Mucosa of rectum (tissue), 2 donors: ENCODE measurements around the gene RNF212B.
"Not testable (repeated sequence)": the region's sequence is repeated elsewhere in the genome, so short reads cannot be mapped to it uniquely, and the experiment has no call there.

Experiments
- H3K27ac ChIP-seq, 2 donors: one replicate each; pipeline ENCODE4 v1.7.0; 2013; ENCODE audit warnings: inconsistent platforms in 2 of 2, low read depth in 2 of 2, low read length in 2 of 2
- H3K27me3 ChIP-seq, 2 donors: one replicate each; pipeline ENCODE4 v1.7.0; 2013; ENCODE audit warnings: low read length in 2 of 2; ENCODE audit not compliant: control insufficient read depth in 2 of 2, insufficient read depth in 2 of 2
- H3K36me3 ChIP-seq, 2 donors: one replicate each; pipeline ENCODE4 v1.7.0; 2013; ENCODE audit warnings: low read length in 2 of 2; ENCODE audit not compliant: control insufficient read depth in 2 of 2, insufficient read depth in 2 of 2
- H3K4me1 ChIP-seq, 2 donors: one replicate each; pipeline ENCODE4 v1.7.0; 2013; ENCODE audit warnings: low read length in 2 of 2, mild to moderate bottlenecking in 1 of 2; ENCODE audit not compliant: control insufficient read depth in 2 of 2, insufficient read depth in 2 of 2
- H3K4me3 ChIP-seq, 2 donors: one replicate each; pipeline ENCODE4 v1.7.0; 2013; ENCODE audit warnings: low read length in 2 of 2
- H3K9ac ChIP-seq, 2 donors: one replicate each; pipeline ENCODE4 v1.7.0; 2013; ENCODE audit warnings: low read length in 2 of 2, low read depth in 1 of 2, mild to moderate bottlenecking in 1 of 2
- H3K9me3 ChIP-seq, 2 donors: one replicate each; pipeline ENCODE4 v1.7.0; 2013; ENCODE audit warnings: low read length in 2 of 2; ENCODE audit not compliant: control insufficient read depth in 2 of 2
- donor health status: healthy.
- donor health status: Normal muscosa, but diverticular disease.

The RNF212B gene

GRCh38 chr14:23209651-23210423, 27.9 kb upstream of the RNF212B start:
- Histone ChIP-seq H3K27ac (no peak overlapping the region), H3K27me3 (no peaks in the 10 kb centered on the region), H3K9me3 (no peaks in the 10 kb centered on the region), H3K4me1 (no peaks in the 10 kb centered on the region), H3K4me3 (no peak overlapping the region), H3K36me3 (no peaks in the 10 kb centered on the region), H3K9ac (no peak overlapping the region)

GRCh38 chr14:23215421-23215820, 22.3 kb upstream of the RNF212B start:
- no peak overlapping the region for H3K27ac ChIP-seq
- no peaks in the 10 kb centered on the region for H3K36me3 ChIP-seq
- no peak overlapping the region for H3K9ac ChIP-seq
- no peaks in the 10 kb centered on the region for H3K4me1 ChIP-seq
- no peaks in the 10 kb centered on the region for H3K9me3 ChIP-seq
- H3K27me3 ChIP-seq: no peaks in the 10 kb centered on the region
- H3K4me3 ChIP-seq: no peak overlapping the region

- no peaks in the 10 kb centered on the region for H3K36me3 ChIP-seq
- no peak overlapping the region for H3K9ac ChIP-seq
- H3K9me3 ChIP-seq: no peaks in the 10 kb centered on the region
- no peaks in the 10 kb centered on the region for H3K4me1 ChIP-seq
- H3K4me3 ChIP-seq: no peak overlapping the region
- H3K27me3 ChIP-seq: no peaks in the 10 kb centered on the region
- H3K27ac ChIP-seq: no peak overlapping the region
These were observed 20.4 kb upstream of the RNF212B start for GRCh38 chr14:23217032-23218020.

GRCh38 chr14:23219075-23219474, 18.7 kb upstream of the RNF212B start:
- Histone ChIP-seq H3K36me3 (no peaks in the 10 kb centered on the region), H3K4me1 (no peaks in the 10 kb centered on the region), H3K27ac (no peak overlapping the region), H3K27me3 (no peaks in the 10 kb centered on the region), H3K4me3 (no peak overlapping the region), H3K9me3 (no peaks in the 10 kb centered on the region), H3K9ac (no peak overlapping the region)

GRCh38 chr14:23224958-23225357, 12.8 kb upstream of the RNF212B start:
- H3K4me3 ChIP-seq, H3K9me3 ChIP-seq, H3K4me1 ChIP-seq, H3K9ac ChIP-seq, H3K27me3 ChIP-seq, H3K36me3 ChIP-seq, H3K27ac ChIP-seq: not testable (repeated sequence)

- H3K4me3 ChIP-seq: no peak overlapping the region
- H3K9me3 ChIP-seq: no peaks in the 10 kb centered on the region
- no peak overlapping the region for H3K27ac ChIP-seq
- H3K36me3 ChIP-seq: no peaks in the 10 kb centered on the region
- H3K27me3 ChIP-seq: no peaks in the 10 kb centered on the region
- no peak overlapping the region for H3K9ac ChIP-seq
- H3K4me1 ChIP-seq: no peaks in the 10 kb centered on the region
These were observed 10.2 kb upstream of the RNF212B start for GRCh38 chr14:23227566-23227965.

- Histone ChIP-seq H3K9me3 (no peaks in the 10 kb centered on the region), H3K27ac (no peak overlapping the region), H3K4me3 (no peak overlapping the region), H3K27me3 (no peaks in the 10 kb centered on the region), H3K36me3 (no peaks in the 10 kb centered on the region), H3K4me1 (no peaks in the 10 kb centered on the region), H3K9ac (no peak overlapping the region)
These were observed 8.9 kb upstream of the RNF212B start for GRCh38 chr14:23228812-23229211.

- not testable (repeated sequence) for H3K27me3 ChIP-seq, H3K4me1 ChIP-seq, H3K9ac ChIP-seq, H3K9me3 ChIP-seq, H3K4me3 ChIP-seq, H3K36me3 ChIP-seq, H3K27ac ChIP-seq
These were observed 5.4 kb upstream of the RNF212B start for GRCh38 chr14:23232241-23232808.

- H3K4me3 ChIP-seq: no peak overlapping the region
- no peaks in the 10 kb centered on the region for H3K36me3 ChIP-seq
- H3K9ac ChIP-seq: no peak overlapping the region
- H3K9me3 ChIP-seq: no peaks in the 10 kb centered on the region
- H3K27ac ChIP-seq: no peak overlapping the region
- H3K4me1 ChIP-seq: no peaks in the 10 kb centered on the region
- no peaks in the 10 kb centered on the region for H3K27me3 ChIP-seq
These were observed 2.9 kb downstream of the RNF212B start for GRCh38 chr14:23240661-23241060.
